LoVo (cell line): ENCODE measurements around the gene RPAP3.

Source experiments
- DNase-seq: peaks from one replicate; pipeline ENCODE4 v3.0.0-alpha.2; 2016; ENCODE audit warnings: low spot score

The RPAP3 gene

GRCh38 chr12:47721431-47721973, 15.7 kb upstream of the RPAP3 start:
- no peak for DNase-seq

GRCh38 chr12:47718531-47718930, 12.7 kb upstream of the RPAP3 start:
- DNase-seq = no peak

- peak; percentile 16 for DNase-seq
Measured at GRCh38 chr12:47717443-47718193, 11.8 kb upstream of the RPAP3 start.

- no peak for DNase-seq
Measured at GRCh38 chr12:47717046-47717442, 11.2 kb upstream of the RPAP3 start.

- DNase-seq = no peak
Measured at GRCh38 chr12:47715877-47716548, 10.2 kb upstream of the RPAP3 start.

- DNase-seq = peak; percentile 91
Measured at GRCh38 chr12:47715393-47715876, 9.6 kb upstream of the RPAP3 start.

GRCh38 chr12:47714826-47715386, 9.1 kb upstream of the RPAP3 start:
- no peak for DNase-seq

- DNase-seq = no peak
Measured at GRCh38 chr12:47712171-47712570, 6.3 kb upstream of the RPAP3 start.

GRCh38 chr12:47711448-47711847, 5.6 kb upstream of the RPAP3 start:
- no peak for DNase-seq

GRCh38 chr12:47710278-47710677, 4.4 kb upstream of the RPAP3 start:
- DNase-seq = no peak

GRCh38 chr12:47709671-47710070, 3.8 kb upstream of the RPAP3 start:
- no peak for DNase-seq

GRCh38 chr12:47709237-47709636, 3.4 kb upstream of the RPAP3 start:
- no peak for DNase-seq

GRCh38 chr12:47707905-47708543, 2.2 kb upstream of the RPAP3 start:
- no peak for DNase-seq

GRCh38 chr12:47707355-47707754, 1.5 kb upstream of the RPAP3 start:
- no peak for DNase-seq

GRCh38 chr12:47705229-47705565, 633 bp downstream of the RPAP3 start:
- no peak for DNase-seq

GRCh38 chr12:47704719-47705118, 1.1 kb downstream of the RPAP3 start:
- no peak for DNase-seq

GRCh38 chr12:47700263-47700662, 5.6 kb downstream of the RPAP3 start:
- DNase-seq = no peak

GRCh38 chr12:47698631-47699030, 7.2 kb downstream of the RPAP3 start:
- no peak for DNase-seq

GRCh38 chr12:47698055-47698454, 7.8 kb downstream of the RPAP3 start:
- DNase-seq = no peak

- DNase-seq = no peak
Measured at GRCh38 chr12:47689215-47689614, 16.6 kb downstream of the RPAP3 start.

GRCh38 chr12:47687636-47688035, 18.2 kb downstream of the RPAP3 start:
- no peak for DNase-seq

GRCh38 chr12:47686645-47687240, 19.1 kb downstream of the RPAP3 start:
- DNase-seq = peak; percentile 33
